Renal cortex interstitium (tissue), 11 donors: ENCODE data around the gene RALGAPA2. TPM values are rescaled to one million over a fixed set of nuclear protein-coding genes. Genes with fewer than 3 reads are reported as not detected.

Experiments used
- DNase-seq, 11 donors: peaks; one replicate each; pipeline ENCODE4 v3.0.0-alpha.2; 2013; ENCODE audit warnings: low read depth in 9 of 11, low spot score in 4 of 11; ENCODE audit errors: extremely low read depth in 1 of 11
- polyA plus RNA-seq, 3 donors: library from polyadenylated mRNA; unstranded; fragments of 120-200 nt; gene quantifications; one replicate each; pipeline ENCODE4 v1.2.1, GENCODE V29; 2013; ENCODE audit not compliant: insufficient read length in 3 of 3

RALGAPA2 gene
- polyA plus RNA-seq, 3 donors, result 17.4 to 21.7 (median 17.7) TPM

DNA sequence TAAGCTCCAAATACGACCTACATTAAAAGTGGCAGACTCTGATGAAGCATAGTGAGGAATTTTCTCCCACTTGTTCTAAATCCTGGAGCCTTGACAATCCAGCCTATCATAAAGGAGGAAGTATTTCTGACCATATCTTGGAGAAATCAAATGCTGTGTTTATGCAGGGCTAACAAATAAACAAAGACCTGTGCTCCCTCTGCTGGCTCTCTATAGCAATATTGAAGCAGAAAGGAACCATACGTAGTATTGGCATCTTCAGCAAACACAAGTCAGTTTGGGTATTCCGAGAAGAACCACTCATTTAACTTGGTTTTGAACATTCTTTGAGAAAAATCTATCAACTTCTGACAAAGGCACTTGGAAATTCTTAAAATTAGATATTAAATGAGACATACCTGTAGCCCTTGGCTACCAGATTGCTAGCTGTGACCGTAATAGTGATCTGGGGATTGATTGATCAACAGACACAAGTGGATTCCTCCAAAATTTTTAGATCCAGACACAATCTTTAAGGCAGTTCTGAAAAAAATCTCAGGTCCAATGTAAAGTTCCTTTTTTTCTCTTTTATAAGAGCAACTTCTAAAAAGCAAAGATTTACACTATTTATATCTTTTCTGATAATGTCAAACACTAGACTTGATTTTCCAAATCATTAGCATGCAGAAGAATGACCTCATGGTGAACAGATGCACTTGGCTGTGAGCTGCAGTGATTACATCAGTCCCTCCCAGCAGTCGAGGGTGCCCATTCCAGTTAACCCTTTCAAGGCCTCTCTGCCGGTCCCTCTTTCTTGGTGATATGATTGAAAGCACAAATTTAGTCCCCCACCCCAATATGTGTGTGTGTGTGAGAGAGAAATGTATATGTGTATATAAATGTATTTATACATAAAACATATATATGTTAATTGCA is 304.3 kb downstream of the RALGAPA2 start:
- no peak for DNase-seq

DNA sequence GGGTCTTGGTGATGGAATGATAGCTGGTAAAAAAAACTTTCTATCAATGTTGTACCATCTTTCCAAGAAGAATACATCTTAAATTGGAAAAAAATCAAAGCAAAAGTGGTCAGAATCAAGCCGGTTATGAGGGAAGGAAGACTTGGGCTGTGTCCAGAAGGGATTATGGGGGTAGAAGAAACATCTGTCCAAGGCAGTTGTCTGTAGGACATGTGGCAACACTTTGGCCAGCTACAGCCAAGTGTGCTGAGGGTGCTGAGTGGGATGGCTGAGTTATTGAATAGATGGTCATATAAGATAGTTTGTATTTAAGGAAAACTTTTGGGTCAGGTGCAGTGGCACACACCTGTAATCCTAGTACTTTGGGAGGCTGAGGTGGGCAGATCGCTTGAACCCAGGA is 306.1 kb downstream of the RALGAPA2 start:
- DNase-seq, result no peak

GRCh38 chr20:20405623-20406022 is 306.8 kb downstream of the RALGAPA2 start:
- DNase-seq, result no peak

- no peak for DNase-seq
Measured at GRCh38 chr20:20404633-20405032, 307.8 kb downstream of the RALGAPA2 start.

DNA sequence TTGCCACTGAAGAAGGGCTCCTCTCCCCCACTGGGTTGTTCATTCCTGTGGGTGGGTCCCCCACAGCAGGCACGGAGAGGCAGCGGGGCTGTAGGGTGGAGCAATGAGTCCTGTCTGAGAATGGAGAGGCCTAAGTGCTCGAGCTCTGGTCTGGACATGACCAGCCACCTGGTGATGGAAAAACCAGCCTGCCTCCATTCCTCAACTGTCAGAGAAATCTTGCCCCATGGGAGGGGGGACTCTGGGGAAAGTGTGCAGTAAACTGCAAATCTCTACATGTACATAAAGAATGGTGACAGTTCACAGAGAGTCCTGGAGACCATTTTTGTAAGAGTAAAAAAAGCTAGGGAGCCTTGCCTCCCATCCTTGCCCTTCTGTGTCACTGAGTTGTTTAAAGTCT is 310.5 kb downstream of the RALGAPA2 start:
- DNase-seq, result no peak

- no peak for DNase-seq
Measured at GRCh38 chr20:20399531-20400500, 312.6 kb downstream of the RALGAPA2 start.

- no peak for DNase-seq
Measured at GRCh38 chr20:20398123-20398522, 314.3 kb downstream of the RALGAPA2 start.

DNA sequence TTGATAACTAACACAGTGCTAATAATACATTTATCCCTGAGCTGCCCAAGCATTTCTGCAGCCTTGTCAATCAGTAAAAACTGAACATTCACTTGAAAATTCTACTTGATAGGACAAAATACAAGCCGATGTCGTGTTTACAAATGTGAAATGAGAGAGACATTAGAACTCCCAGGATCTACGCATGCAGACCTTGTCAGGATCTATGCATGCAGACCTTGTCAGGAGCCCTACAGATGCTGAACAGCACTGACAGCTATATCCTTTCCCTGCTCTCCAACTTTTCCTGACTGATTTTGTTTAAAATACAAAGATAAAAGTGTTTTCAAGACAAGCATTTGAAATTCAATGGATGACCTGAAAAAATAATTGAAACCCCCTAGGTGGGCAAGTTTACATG is 315.6 kb downstream of the RALGAPA2 start:
- DNase-seq, result no peak

GRCh38 chr20:20395903-20396568 is 316.4 kb downstream of the RALGAPA2 start:
- no peak for DNase-seq

DNA sequence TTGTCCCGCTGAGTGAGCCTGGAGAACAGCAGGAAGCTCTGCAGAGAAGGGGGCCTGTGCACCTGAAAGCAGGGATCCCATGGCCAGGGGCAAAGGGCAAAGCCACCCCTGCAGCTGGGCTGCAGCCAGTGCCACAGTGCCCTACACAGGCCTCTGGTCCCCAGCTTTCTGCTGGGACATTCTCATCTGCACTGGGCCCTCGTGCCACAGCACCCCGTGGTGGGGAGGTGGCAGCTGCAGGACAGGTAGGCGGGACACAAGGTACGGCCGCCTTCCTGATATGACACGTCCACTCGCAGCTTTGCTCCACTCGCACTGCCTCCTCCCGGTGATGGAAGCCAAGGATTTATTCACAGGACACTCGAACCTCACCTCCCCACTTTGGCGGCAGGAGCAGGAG is 317.4 kb downstream of the RALGAPA2 start:
- no peak for DNase-seq

- DNase-seq, result no peak
Measured at GRCh38 chr20:20393207-20394120, 319.0 kb downstream of the RALGAPA2 start.

DNA sequence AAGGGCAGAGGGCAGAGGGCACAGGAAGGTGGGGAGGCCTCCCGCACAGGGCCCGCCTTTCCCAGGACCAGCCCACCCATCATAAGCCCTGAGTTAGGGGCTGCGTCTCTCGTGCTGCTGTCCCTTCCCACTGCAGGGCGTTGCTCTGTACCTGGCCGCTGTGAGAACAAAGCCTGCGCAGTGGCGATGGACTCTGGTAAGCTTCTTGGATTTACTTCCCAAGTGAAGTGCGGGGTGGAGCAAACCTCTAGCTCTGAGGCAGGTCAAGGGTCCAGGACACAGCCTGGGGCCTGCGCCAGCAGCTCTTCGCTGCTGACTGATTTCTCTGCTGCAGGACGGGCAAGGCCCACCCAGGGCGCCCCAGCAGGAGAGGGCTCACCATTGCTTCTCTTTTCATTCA is 320.7 kb downstream of the RALGAPA2 start:
- no peak for DNase-seq

- no peak for DNase-seq
Measured at GRCh38 chr20:20391115-20391514, 321.3 kb downstream of the RALGAPA2 start.

GRCh38 chr20:20390393-20390792 is 322.1 kb downstream of the RALGAPA2 start:
- DNase-seq, result no peak

DNA sequence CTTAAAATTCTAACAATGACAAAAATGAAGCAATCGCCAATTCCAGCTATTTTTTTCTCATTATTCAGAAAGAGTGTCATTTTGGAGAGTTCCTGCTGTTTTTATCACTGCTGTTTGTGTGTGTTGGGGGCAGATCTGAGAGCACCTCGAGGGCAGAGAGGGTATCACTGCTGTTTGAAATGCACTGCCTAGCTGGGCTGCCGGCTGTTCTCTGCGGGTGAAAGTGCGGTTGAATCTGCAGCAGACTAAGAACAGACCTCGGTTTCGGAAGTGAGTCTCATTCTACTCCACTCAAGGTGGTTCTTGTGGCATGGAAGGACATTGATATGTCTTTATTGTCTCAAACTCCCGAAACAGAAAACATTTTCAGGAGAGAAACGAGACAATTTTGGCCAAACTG is 326.3 kb downstream of the RALGAPA2 start:
- DNase-seq, result no peak

DNA sequence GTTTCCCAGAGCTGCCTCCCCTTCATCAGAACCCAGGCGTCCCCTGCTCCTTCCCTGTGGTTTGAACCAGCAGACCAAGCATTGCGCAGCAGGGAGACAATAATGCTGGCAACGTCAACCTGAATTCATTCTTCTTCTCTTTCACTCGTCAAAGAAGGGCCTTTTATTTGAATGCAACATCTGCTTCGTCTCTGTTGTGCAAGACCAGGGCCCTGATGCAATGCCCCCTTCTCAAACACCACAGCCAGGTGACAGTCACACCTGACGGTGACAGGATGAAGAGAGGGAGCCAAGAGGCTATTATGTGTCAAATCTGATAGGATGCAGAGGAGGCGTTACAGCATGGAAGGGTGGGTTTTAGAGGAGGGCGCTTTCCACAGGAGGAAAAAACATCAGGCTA is 336.6 kb downstream of the RALGAPA2 start:
- DNase-seq, result no peak

GRCh38 chr20:20373091-20373571 is 339.3 kb downstream of the RALGAPA2 start:
- no peak for DNase-seq

DNA sequence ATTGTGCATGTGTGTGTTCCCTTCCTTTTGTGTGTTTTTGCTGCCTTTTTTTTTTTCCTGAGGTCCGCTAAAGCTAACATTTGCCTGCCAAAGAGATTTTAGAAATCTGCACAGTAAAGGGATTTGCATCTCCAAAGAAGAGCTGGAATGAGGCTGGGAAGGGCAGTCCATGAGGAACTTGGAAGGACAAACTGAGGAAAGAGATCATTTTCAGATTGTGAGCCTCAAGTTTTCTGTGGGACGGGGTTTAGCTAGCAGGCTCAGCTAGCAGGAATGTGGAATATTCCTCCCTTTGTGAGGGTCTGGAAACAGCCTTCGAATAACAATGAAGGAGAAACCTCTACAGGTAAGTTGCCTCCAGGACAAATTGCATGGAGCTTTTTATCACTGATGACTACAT is 340.8 kb downstream of the RALGAPA2 start:
- DNase-seq, result no peak
